Loucy (cell line): ENCODE data around the gene ANTXRL.
"Not testable (repeated sequence)": the region's sequence is repeated elsewhere in the genome, so short reads cannot be mapped to it uniquely, and the experiment has no call there.

ENCODE experiments used
- EZH2phosphoT487 ChIP-seq: fragments of 200-600 bp; IDR thresholded peaks from 2 replicates; pipeline ENCODE4 v1.6.1; 2018; ENCODE audit warnings: antibody characterized with exemption, mild to moderate bottlenecking, moderate library complexity, borderline replicate concordance
- TF ChIP-seq, protein P1 (sequence below): fragments of 200-600 bp; sonication (generic); conservative IDR thresholded peaks from 2 replicates; pipeline ENCODE4 v1.5.1; 2014; ENCODE audit warnings: mild to moderate bottlenecking, antibody characterized with exemption, low read length

DNA sequence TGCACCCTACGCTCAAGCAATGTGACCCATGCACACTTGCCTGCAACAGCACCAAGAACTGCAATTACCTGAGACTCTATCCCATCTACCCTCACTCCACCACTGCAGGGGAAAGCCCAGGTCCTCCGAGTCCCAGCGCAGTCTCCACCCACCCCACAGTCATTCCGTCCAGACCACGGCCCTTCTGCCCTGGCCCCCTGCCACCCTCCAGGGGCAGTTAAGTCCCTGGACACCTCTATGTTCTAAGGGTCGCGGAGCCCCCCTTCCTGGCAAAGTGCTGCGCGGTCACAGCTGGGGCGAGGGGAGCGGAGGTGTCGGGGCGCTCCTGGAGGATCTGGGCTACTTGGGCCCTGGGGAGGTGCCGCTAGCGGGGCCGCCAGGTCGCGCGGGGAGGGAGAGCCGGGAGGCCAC is 4.4 kb upstream of the ANTXRL start:
- TF ChIP-seq EZH2phosphoT487, result not testable (repeated sequence)
- TF ChIP-seq, protein P1, sequence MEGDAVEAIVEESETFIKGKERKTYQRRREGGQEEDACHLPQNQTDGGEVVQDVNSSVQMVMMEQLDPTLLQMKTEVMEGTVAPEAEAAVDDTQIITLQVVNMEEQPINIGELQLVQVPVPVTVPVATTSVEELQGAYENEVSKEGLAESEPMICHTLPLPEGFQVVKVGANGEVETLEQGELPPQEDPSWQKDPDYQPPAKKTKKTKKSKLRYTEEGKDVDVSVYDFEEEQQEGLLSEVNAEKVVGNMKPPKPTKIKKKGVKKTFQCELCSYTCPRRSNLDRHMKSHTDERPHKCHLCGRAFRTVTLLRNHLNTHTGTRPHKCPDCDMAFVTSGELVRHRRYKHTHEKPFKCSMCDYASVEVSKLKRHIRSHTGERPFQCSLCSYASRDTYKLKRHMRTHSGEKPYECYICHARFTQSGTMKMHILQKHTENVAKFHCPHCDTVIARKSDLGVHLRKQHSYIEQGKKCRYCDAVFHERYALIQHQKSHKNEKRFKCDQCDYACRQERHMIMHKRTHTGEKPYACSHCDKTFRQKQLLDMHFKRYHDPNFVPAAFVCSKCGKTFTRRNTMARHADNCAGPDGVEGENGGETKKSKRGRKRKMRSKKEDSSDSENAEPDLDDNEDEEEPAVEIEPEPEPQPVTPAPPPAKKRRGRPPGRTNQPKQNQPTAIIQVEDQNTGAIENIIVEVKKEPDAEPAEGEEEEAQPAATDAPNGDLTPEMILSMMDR, result not testable (repeated sequence)
